H9 (cell line): ENCODE data around the gene TMPRSS3. TPM values are rescaled to one million over a fixed set of nuclear protein-coding genes. Genes with fewer than 3 reads are reported as not detected.

Experiments used
- DNase-seq: peaks from one replicate; pipeline ENCODE4 v3.0.0-alpha.2; 2017
- H2AFZ ChIP-seq: one replicate; pipeline ENCODE4 v1.6.1; 2013; ENCODE audit warnings: mild to moderate bottlenecking, low read length, control low read depth, moderate library complexity
- H2AK5ac ChIP-seq: 2 replicates; pipeline ENCODE4 v1.6.1; 2013; ENCODE audit warnings: low read length, control low read depth, mixed read lengths; ENCODE audit not compliant: insufficient read length
- H2BK120ac ChIP-seq: one replicate; pipeline ENCODE4 v1.6.1; 2013; ENCODE audit warnings: low read depth, mild to moderate bottlenecking, low read length, control low read depth, inconsistent platforms; ENCODE audit not compliant: poor library complexity, severe bottlenecking
- H2BK12ac ChIP-seq: 2 replicates; pipeline ENCODE4 v1.6.1; 2013; ENCODE audit warnings: low read length, control low read depth, mixed read lengths, low read depth; ENCODE audit not compliant: insufficient read length
- H2BK15ac ChIP-seq: 2 replicates; pipeline ENCODE4 v1.6.1; 2013; ENCODE audit warnings: low read depth, low read length, control low read depth
- H2BK20ac ChIP-seq: one replicate; pipeline ENCODE4 v1.6.1; 2013; ENCODE audit warnings: low read depth, mild to moderate bottlenecking, low read length, control low read depth, inconsistent platforms; ENCODE audit not compliant: poor library complexity, severe bottlenecking
- H2BK5ac ChIP-seq: 2 replicates; pipeline ENCODE4 v1.6.1; 2013; ENCODE audit warnings: low read length, control low read depth, mixed read lengths; ENCODE audit not compliant: insufficient read length
- H3K14ac ChIP-seq: 2 replicates; pipeline ENCODE4 v1.6.1; 2013; ENCODE audit warnings: low read length, control low read depth; ENCODE audit not compliant: insufficient read depth
- H3K18ac ChIP-seq: 2 replicates; pipeline ENCODE4 v1.6.1; 2013; ENCODE audit warnings: low read depth, mild to moderate bottlenecking, mixed read lengths, low read length, control low read depth; ENCODE audit not compliant: insufficient read length
- H3K23ac ChIP-seq: 2 replicates; pipeline ENCODE4 v1.6.1; 2013; ENCODE audit warnings: low read length, control low read depth, mixed read lengths, low read depth; ENCODE audit not compliant: insufficient read length
- H3K23me2 ChIP-seq: 2 replicates; pipeline ENCODE4 v1.6.1; 2013; ENCODE audit warnings: low read depth, mild to moderate bottlenecking, mixed read lengths, low read length, control low read depth; ENCODE audit not compliant: insufficient read length, poor library complexity, severe bottlenecking
- H3K27ac ChIP-seq: 2 replicates; pipeline ENCODE4 v1.5.1; 2013; ENCODE audit warnings: low read length, control low read depth, mixed read lengths, low read depth; ENCODE audit not compliant: insufficient read length
- H3K27me3 ChIP-seq: 2 replicates; pipeline ENCODE4 v1.6.1; 2013; ENCODE audit warnings: low read length, control low read depth, inconsistent platforms; ENCODE audit not compliant: insufficient read depth
- H3K4ac ChIP-seq: 2 replicates; pipeline ENCODE4 v1.6.1; 2013; ENCODE audit warnings: low read depth, mild to moderate bottlenecking, control low read depth, inconsistent platforms, low read length, moderate library complexity
- H3K4me1 ChIP-seq: 2 replicates; pipeline ENCODE4 v1.6.1; 2013; ENCODE audit warnings: low read length, control low read depth, inconsistent platforms; ENCODE audit not compliant: insufficient read depth
- H3K4me2 ChIP-seq: 2 replicates; pipeline ENCODE4 v1.6.1; 2013; ENCODE audit warnings: low read length, control low read depth, mixed read lengths; ENCODE audit not compliant: insufficient read length, insufficient read depth
- H3K56ac ChIP-seq: 2 replicates; pipeline ENCODE4 v1.6.1; 2013; ENCODE audit warnings: low read depth, mild to moderate bottlenecking, mixed read lengths, low read length, control low read depth; ENCODE audit not compliant: insufficient read length
- H3K79me1 ChIP-seq: 2 replicates; pipeline ENCODE4 v1.6.1; 2013; ENCODE audit warnings: low read depth, mild to moderate bottlenecking, moderate library complexity, low read length, control low read depth, inconsistent platforms; ENCODE audit not compliant: insufficient read depth, poor library complexity, severe bottlenecking
- H3K79me2 ChIP-seq: 2 replicates; pipeline ENCODE4 v1.6.1; 2013; ENCODE audit warnings: low read length, control low read depth, inconsistent platforms; ENCODE audit not compliant: insufficient read depth
- H3K9ac ChIP-seq: 2 replicates; pipeline ENCODE4 v1.6.1; 2013; ENCODE audit warnings: low read length, control low read depth, mixed read lengths; ENCODE audit not compliant: insufficient read length; ENCODE audit errors: extremely low read depth
- H3K9me3 ChIP-seq: one replicate; pipeline ENCODE4 v1.6.1; 2013; ENCODE audit warnings: low read depth, low read length, inconsistent platforms; ENCODE audit not compliant: control insufficient read depth
- H3T11ph ChIP-seq: one replicate; pipeline ENCODE4 v1.6.1; 2013; ENCODE audit warnings: mild to moderate bottlenecking, low read length, control low read depth, inconsistent platforms
- H4K20me1 ChIP-seq: one replicate; pipeline ENCODE4 v1.6.1; 2013; ENCODE audit not compliant: control insufficient read depth, insufficient read length, insufficient read depth
- H4K5ac ChIP-seq: 2 replicates; pipeline ENCODE4 v1.6.1; 2013; ENCODE audit warnings: low read depth, mild to moderate bottlenecking, mixed read lengths, low read length, control low read depth; ENCODE audit not compliant: insufficient read length
- H4K8ac ChIP-seq: replicated peaks from 2 replicates; pipeline ENCODE4 v1.6.1; 2013; ENCODE audit warnings: low read length, control low read depth, mixed read lengths, low read depth; ENCODE audit not compliant: insufficient read length
- H4K91ac ChIP-seq: 2 replicates; pipeline ENCODE4 v1.6.1; 2013; ENCODE audit warnings: low read depth, mild to moderate bottlenecking, moderate library complexity, mixed read lengths, low read length, control low read depth; ENCODE audit not compliant: insufficient read length
- H3K27ac Mint-ChIP-seq, 3 experiments: 2 replicates in 2 of 3; 3 replicates in 1 of 3; pipeline ENCODE4 v1.8.0; 2020 to 2021; ENCODE audit warnings: mixed read lengths in 3 of 3, mild to moderate bottlenecking in 1 of 3, moderate library complexity in 1 of 3
- H3K27me3 Mint-ChIP-seq: 2 replicates; pipeline ENCODE4 v1.8.0; 2021; ENCODE audit warnings: low read depth, mild to moderate bottlenecking, moderate library complexity, mixed read lengths
- H3K36me3 Mint-ChIP-seq, 3 experiments: 2 replicates in 2 of 3; 3 replicates in 1 of 3; pipeline ENCODE4 v1.8.0; 2020 to 2021; ENCODE audit warnings: low read depth in 3 of 3, mixed read lengths in 3 of 3; ENCODE audit not compliant: insufficient read depth in 1 of 3
- H3K4me1 Mint-ChIP-seq, 2 experiments: 2 replicates each; pipeline ENCODE4 v1.8.0; 2020; ENCODE audit warnings: mixed read lengths in 2 of 2
- H3K4me3 Mint-ChIP-seq, 2 experiments: 2 replicates in 1 of 2; 3 replicates in 1 of 2; pipeline ENCODE4 v1.8.0; 2020 to 2021; ENCODE audit warnings: mild to moderate bottlenecking in 2 of 2, mixed read lengths in 2 of 2, moderate library complexity in 1 of 2
- H3K9me3 Mint-ChIP-seq, 2 experiments: 2 replicates in 1 of 2; 3 replicates in 1 of 2; pipeline ENCODE4 v1.8.0; 2020; ENCODE audit warnings: mild to moderate bottlenecking in 2 of 2, mixed read lengths in 2 of 2, moderate library complexity in 1 of 2
- WGBS: extraction: QIAGEN DNeasy Blood & Tissue Kit; methylation state at CpG from one replicate; pipeline ENCODE4 v1.1.7; 2013; ENCODE audit warnings: missing lambda C conversion rate, low lambda C conversion rate, mixed read lengths; ENCODE audit not compliant: insufficient read length; ENCODE audit errors: extremely low coverage; 5-methylcytosine and 5-hydroxymethylcytosine counted together
- total RNA-seq: library from RNA; stranded (reverse); gene quantifications from 2 replicates; pipeline ENCODE4 v1.2.1, GENCODE V29; 2021
- TF ChIP-seq, protein P1 (sequence below): fragments of 200-600 bp; sonication (generic); conservative IDR thresholded peaks from 3 replicates; pipeline ENCODE4 v1.8.0; 2021; ENCODE audit warnings: antibody characterized with exemption, mild to moderate bottlenecking

Gene TMPRSS3
- total RNA-seq, 1 experiment from 2014 or later: 0.31 TPM

- Histone ChIP-seq H3K79me2 (no peaks in the 10 kb centered on the region), H3K18ac (no peak overlapping the region), H4K8ac (no peak overlapping the region), H2BK15ac (no peak overlapping the region), H3K27me3 (no peaks in the 10 kb centered on the region), H2BK12ac (no peak overlapping the region), H3K27ac (no peak overlapping the region), H4K91ac (no peak overlapping the region), H4K20me1 (no peaks in the 10 kb centered on the region), H3K23ac (no peak overlapping the region), H3K9me3 (no peaks in the 10 kb centered on the region), H2BK20ac (no peak overlapping the region), H2BK5ac (no peak overlapping the region), H3K4me1 (no peaks in the 10 kb centered on the region), H3K23me2 (no peaks in the 10 kb centered on the region), H2AFZ (no peak overlapping the region), H3T11ph (no peak overlapping the region), H3K4ac (no peak overlapping the region), H3K14ac (no peak overlapping the region), H3K79me1 (no peaks in the 10 kb centered on the region), H3K56ac (no peak overlapping the region), H3K9ac (no peak overlapping the region), H2AK5ac (no peak overlapping the region), H2BK120ac (no peak overlapping the region), H3K4me2 (no peak overlapping the region), H4K5ac (no peak overlapping the region)
- Mint-ChIP-seq H3K4me3 (no peak overlapping the region), H3K9me3 (no peaks in the 10 kb centered on the region), H3K36me3 (no peaks in the 10 kb centered on the region), H3K4me1 (peaks cover 2 to 12% of the 10 kb centered on the region in 2 experiments), H3K27ac (no peak overlapping the region), H3K27me3 (peaks cover 3% of the 10 kb centered on the region)
- DNase-seq: no peak
- TF ChIP-seq, protein P1, sequence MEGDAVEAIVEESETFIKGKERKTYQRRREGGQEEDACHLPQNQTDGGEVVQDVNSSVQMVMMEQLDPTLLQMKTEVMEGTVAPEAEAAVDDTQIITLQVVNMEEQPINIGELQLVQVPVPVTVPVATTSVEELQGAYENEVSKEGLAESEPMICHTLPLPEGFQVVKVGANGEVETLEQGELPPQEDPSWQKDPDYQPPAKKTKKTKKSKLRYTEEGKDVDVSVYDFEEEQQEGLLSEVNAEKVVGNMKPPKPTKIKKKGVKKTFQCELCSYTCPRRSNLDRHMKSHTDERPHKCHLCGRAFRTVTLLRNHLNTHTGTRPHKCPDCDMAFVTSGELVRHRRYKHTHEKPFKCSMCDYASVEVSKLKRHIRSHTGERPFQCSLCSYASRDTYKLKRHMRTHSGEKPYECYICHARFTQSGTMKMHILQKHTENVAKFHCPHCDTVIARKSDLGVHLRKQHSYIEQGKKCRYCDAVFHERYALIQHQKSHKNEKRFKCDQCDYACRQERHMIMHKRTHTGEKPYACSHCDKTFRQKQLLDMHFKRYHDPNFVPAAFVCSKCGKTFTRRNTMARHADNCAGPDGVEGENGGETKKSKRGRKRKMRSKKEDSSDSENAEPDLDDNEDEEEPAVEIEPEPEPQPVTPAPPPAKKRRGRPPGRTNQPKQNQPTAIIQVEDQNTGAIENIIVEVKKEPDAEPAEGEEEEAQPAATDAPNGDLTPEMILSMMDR: no peak
- WGBS: no CpG with 5 or more reads among the region's 7 CpGs
These were observed 11.0 kb upstream of the TMPRSS3 start for GRCh38 chr21:42406866-42407265.
